Putamen (tissue), 1 donor: ENCODE data around the gene CRTC3.
A peak's percentile ranks its signal among the peaks of the same experiment; 100 is the strongest.
"Not testable (repeated sequence)": the region's sequence is repeated elsewhere in the genome, so short reads cannot be mapped to it uniquely, and the experiment has no call there.

Experiments
- DNase-seq: peaks from one replicate; pipeline ENCODE4 v3.0.0-alpha.2; 2016; ENCODE audit warnings: low spot score

Gene CRTC3, protein sequence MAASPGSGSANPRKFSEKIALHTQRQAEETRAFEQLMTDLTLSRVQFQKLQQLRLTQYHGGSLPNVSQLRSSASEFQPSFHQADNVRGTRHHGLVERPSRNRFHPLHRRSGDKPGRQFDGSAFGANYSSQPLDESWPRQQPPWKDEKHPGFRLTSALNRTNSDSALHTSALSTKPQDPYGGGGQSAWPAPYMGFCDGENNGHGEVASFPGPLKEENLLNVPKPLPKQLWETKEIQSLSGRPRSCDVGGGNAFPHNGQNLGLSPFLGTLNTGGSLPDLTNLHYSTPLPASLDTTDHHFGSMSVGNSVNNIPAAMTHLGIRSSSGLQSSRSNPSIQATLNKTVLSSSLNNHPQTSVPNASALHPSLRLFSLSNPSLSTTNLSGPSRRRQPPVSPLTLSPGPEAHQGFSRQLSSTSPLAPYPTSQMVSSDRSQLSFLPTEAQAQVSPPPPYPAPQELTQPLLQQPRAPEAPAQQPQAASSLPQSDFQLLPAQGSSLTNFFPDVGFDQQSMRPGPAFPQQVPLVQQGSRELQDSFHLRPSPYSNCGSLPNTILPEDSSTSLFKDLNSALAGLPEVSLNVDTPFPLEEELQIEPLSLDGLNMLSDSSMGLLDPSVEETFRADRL

DNA sequence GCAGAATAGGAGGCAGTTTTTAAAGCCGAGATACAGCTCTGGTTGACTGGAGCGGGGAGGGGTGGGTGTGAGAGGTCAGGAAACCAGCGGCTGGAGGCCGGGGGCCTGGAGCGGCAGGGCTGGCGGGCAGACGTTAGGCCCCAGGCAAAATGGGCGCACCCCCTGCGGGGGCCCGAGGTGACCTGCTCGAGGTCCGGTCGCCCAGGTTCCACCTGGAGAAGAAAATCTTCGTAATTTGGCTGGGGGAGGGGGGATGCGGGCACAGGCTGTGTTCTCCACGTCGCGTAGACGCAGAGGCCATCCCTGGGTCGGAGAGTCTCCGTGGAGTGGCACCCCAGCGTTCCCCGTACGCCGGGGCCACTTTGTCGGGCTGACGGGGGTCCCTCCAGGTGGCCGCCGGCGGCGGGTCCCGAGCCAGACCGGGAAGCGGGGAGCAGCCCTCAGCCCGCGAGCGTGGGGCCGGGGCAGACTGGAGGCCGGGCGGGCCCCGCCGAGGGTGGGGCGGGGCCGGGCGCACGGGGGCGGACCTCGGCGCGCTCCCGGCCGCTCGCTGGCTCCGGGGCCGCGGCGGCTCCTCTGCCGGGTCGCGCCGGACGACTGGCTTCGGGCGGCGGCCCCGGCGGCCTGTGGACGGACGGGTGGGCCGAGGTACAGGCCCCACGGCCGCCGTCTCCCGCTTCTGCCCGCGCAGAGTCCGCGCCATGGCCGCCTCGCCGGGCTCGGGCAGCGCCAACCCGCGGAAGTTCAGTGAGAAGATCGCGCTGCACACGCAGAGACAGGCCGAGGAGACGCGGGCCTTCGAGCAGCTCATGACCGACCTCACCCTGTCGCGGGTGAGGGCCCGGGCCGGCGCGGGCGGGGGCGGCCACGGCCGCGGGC is at the start of gene CRTC3:
Gene CRTC3 (plus strand): TSS at position 553 of the 879 bp plus-strand sequence. CDS start 149 bp downstream, at position 702.
- DNase-seq: peak; percentile 69

DNA sequence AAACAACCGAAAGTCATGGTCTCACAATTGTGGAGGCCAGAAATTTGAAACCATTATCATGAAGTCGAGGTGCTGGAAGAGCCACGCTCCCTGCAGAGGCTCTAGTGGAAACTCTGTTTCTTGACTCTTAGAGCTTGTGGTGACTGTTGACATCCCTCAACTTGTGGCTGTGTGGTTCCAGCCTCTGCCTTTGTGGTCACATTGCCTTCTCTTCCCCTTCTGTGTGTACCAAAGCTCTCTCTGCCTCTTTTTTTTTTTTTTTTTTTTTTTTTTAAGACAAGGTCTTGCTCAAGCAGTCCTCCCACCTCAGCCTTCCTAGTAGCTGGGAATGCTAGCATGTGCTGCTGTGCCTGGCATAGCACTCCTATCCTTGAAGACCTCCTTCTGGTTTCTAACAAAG is 48.7 kb upstream of the CRTC3 start:
- DNase-seq: no peak

DNA sequence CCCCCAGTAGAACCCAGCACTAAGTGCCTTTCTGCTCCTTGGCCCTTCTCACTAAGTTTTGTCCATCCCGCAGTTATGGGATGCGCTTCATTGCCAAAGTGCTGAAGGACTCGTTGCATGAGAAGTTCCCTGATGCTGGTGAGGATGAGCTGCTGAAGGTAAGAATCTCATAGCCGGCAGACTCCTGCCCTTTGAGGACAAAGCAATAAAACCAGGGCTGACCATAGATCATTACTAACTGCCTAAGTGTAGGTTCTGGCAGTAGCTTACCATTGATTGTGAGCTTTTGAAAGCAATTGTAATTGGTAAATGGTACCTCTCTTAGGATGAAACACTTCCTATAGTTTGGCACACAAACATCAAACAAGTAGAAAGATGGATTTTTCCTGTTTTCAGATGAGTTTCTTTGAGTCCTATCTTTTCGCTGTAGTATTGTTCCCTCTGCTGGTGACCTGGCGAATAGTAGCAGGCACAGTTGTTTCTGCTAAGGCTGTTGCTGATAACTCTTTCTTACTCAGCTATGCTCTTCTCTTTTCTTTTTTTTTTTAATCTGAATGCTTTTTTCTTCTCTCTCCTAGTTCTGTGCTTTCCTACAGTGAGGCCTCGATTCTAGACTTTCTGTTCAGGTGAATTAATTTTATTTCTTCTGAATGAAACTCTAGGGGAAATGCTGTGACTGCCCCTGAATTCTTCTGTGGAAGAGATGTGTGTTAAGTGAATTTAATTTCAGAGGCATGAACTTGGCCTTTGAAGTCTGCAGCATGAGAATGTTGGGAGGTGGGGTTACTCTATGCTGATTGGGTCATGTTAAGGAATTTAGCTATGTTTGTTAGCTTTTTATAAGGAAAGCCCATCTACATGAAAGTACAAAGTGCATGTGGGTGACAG is 47.4 kb upstream of the CRTC3 start:
- DNase-seq: peak; percentile 82

DNA sequence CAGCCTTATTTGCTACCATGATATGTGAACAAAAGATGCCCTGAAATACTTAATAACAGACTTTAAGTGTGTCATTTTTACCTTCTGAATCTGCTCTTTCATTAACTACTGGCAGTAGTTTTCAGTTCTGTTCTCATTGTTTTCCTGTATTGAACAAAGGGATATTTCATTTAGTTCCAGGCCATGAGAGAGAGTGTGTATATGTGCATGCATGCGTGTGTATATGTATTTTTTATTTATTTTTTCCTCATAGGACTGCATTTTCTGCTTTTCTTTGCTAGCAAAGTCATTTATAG is 46.8 kb upstream of the CRTC3 start:
- no peak for DNase-seq

DNA sequence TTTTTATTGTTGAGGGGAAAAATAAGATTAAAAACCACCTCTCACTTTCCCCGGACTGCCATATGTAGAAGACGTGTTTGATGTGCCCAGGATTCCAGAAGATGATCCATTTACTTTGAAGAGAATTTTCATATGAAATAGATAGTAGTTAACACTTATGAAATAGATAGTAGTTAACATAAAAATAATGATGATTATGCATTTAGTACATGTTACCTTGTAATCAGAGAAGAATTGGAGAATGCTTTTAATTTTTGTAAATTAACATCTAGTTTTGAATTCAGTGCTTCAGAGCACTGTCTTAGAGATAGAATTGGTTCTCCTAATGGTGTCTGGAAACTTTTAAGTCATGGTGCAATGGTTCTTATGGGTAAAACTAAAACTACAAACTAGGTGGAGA is 46.1 kb upstream of the CRTC3 start:
- no peak for DNase-seq

DNA sequence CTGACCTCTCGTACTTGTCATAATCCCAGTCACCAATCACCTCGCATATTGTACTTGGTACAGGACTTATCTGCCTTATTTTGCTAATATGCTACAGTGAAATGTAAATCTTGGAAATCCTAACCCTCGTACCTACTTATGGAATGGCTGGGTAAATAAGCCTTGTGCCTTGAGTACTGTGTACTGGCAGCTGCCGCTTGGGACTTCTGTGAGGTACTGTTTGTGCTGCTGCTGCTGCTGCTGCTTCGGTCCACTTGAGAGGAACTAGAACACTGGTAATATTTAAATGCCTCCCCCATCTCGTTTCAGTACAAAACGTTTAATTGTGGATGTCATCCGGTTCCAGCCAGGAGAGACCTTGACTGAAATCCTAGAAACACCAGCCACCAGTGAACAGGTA is 42.5 kb upstream of the CRTC3 start:
- no peak for DNase-seq

DNA sequence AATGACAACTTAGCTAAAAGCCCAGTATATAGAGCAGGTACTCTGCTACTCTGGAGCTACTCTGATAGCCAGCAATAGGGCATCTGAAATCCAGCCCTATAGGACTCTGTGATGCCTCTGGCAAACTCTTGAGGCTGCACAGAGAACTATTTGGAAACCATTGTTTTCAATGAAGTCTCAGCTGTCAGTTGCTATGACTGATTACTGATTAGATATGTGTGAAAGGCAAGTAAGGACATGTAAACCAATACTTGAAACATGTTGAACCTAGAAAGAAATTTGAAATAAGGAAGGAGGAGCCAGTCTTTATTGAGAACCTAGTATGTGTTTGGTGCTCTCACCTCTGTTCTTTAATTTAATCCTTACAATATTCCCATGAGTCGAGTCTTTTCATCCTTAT is 40.2 kb upstream of the CRTC3 start:
- DNase-seq: no peak

DNA sequence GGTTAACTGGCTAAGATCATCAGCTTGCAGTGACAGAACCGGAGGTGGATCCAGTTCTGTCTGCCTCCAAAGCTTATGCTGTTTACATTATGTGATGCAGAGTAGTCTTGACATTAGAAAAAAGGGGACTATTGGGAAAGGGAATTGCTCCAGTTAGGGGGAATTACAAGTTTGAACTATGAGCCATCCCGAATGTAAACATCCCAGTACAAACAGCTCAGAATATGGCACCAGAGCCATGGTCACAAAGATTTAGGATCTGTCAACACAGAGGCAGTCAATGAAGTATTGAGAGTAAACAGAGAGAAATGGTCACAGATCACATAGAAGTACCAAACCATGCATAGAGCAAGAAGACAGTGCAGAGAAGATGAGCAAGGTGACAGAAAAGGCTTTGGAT is 39.8 kb upstream of the CRTC3 start:
- DNase-seq: no peak

DNA sequence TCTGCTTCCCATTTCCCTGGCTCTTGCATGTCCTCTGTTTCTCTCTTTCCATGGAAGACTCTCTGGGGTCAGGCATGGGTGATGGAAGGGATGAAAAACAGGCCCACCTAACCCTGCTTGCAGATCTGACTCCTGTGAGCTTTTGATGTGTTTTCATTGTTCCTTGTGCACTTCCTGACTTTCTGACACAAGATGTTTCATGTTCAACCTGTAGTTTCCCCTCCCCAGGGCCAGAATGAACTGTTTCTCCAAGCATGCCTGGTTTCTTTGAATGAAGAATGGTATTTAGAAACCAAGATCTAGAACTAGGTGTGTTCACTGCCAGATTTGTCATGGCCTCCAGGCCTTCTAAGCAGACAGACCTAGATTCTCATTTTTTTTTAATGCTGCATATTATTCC is 36.1 kb upstream of the CRTC3 start:
- no peak for DNase-seq

DNA sequence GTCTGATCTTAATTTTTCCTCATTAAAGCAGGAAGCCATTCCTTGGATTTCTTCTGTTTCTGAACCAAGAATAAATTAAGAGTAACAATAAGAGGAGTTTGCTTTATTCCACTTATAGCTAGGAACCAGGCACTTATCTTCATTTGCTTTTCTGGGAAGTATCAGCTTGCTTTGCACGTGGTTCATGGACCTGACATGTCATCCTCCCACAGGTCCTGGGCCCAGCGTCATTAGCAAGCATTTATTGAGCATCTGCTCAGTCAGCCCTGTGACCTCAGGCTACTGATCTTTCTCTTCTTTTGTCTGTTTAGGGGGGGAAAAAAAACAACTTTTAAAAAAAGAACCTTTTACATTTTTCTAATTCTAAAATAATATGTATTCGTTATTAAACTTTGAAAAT is 34.7 kb upstream of the CRTC3 start:
- no peak for DNase-seq

DNA sequence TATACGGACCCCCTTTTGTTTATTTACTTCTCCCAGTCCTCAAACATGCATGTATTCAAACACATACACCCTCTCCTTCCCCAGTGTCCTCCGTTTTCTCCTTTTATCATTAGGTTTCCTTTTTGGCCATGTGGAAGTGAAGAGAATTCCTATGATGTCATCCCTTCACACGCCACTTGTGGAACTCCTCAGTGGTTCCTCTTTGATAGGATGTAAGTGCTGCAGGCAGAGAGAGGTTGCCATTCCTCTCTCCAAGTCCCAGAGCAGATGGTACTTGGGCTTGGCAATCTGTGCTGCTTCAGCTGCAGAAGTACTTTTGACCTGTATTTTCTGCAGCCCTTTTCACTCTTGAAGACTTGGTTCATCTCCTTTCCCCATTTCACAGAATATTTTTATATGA is 32.9 kb upstream of the CRTC3 start:
- no peak for DNase-seq

DNA sequence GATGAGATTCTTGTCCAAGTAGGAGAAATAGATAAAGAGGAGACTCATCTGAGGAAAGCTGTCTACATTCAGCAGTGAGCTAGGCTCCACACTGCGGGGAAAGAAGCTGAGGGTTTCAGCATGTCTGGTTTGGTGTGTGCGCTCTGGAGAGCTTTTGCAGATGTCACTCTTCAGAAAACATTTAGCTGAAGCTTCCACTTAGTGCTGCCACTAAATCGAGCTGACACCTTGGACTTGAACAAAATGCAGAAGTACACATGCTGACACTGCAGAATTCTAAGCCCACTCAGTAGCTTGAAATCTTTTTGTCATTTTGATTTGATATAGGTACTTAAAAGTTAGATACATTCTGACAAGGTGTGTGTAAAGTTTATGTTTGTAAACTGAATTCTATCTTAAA is 32.3 kb upstream of the CRTC3 start:
- DNase-seq: no peak

DNA sequence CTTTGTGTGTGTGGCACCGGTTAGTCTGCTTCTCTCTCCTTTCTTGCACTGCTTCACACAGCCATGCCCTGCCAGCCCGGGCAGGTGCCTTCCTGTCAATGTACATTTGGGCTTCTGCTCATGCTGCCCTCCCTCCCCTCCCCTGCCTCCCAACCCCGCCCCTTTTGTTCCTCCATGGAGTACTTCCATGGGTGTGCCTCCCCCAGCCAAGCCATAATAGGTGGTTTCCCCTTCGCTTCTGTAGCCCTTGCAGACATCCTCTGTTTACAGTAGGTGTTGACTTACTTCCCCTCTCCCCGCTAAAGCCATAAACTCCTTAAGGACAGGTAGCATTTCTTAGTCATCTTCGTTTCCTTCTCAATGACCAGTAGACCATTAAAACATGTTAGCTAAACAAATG is 31.8 kb upstream of the CRTC3 start:
- no peak for DNase-seq

DNA sequence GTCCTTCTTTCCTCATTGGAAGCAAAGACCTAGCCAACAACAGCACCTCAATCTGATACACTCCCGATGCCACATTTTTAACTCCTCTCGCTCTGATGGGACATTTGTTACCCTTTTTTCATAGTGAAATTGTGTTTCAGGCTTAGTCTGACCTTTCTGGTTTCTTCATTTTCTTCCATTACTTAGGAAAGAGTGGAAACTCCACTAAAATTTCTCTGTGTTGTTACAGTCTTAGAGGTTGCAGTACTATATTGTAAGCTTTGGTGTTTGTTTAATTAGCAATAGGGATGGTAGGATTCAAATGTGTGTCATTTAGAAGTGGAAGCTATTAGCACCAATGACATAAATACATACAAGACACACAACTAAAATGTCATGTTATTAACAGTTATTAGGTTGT is 29.6 kb upstream of the CRTC3 start:
- no peak for DNase-seq

DNA sequence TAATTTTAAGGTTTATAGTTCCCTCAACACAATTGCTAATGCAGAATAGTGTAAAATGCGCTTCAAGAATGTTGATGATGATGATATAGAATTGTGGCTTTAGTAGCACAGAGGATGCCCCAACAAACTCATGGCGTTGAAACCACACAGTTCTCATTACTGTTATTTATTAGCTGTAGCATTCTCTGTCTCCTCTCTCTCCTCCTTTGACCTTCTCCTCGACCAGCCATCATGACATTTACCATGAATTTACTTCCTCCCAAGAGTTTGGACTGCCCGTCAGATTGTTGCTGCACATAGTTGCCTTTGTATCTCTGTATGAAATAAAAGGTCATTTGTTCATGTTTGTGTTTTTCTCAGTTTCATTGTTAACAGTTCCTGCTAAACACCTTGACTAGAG is 27.8 kb upstream of the CRTC3 start:
- no peak for DNase-seq

DNA sequence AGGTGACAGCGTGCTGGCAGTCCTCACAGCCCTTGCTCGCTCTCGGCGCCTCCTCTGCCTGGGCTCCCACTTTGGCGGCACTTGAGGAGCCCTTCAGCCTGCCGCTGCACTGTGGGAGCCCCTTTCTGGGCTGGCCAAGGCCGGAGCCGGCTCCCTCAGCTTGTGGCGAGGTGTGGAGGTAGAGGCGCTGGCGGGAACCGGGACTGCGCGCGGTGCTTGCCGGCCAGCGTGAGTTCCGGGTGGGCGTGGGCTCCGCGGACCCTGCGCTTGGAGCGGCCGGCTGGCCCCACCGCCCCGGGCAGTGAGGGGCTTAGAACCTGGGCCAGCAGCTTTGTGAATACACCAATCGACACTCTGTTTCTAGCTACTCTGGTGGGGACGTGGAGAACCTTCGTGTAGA is 18.9 kb upstream of the CRTC3 start:
- not testable (repeated sequence) for DNase-seq

DNA sequence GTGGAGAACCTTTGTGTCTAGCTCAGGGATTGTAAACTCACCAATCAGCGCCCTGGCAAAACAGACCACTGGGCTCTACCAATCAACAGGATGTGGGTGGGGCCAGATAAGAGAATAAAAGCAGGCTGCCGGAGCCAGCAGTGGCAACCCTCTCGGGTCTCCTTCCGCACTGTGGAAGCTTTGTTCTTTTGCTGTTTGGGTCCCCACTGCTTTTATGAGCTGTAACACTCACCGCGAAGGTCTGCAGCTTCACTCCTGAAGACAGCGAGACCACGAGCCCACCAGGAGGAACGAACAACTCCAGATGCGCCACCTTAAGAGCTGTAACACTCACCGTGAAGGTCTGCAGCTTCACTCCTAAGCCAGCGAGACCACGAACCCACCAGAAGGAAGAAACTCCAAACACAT is 18.5 kb upstream of the CRTC3 start:
- not testable (repeated sequence) for DNase-seq

DNA sequence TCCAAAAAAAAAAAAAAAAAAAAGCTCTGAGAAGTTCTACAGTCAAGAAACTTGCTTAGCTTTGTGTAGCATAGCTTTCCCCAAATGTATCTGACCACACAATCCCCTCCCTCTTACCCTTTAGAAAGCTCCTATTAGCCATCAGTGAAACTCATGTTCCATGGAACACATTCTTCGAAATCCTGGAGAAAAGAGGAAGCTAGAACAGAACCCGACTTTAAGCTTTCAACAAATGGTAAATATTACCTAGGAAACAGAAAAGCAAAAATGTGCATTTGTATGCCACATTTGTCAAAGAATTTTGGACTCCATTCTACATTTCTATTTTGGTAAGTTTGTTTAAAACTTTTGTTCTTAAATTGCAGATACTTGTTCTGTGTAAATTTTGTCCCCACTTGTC is 17.4 kb upstream of the CRTC3 start:
- no peak for DNase-seq

DNA sequence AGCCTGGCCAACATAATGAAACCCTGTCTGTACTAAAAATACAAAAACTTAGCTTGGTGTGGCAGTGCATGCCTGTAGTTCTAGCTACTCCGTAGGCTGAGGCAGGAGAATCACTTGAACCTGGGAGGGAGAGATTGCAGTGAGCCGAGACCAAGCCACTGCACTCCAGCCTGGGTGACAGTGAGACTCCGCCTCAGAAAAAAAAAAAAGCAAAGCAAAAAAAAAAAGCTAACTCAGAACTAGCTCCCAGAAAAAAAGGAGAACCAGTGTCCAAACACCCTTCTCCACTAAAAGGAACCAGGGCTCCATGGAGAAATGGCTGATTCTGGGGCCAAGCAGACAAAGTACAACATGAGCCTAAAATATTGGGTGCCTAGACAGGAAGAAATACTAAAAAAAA is 16.7 kb upstream of the CRTC3 start:
- no peak for DNase-seq

DNA sequence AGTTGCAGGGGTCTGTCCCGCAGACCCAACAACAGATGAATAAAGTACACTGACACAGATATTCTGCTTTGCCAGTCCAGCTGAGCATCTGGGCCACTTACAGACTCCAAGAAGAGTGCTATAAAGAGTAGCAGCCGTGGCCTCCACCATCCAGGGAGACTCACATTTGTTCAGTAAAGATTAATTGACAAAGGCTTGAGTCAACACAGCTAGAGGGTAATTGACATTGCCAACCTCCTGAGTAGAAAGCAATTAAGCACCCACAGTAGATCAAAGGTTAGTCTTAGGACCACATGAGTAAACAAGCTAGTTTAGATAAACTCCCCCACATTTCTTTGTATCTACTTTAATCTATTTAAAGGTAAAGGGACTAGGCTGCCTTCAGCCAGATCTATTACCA is 16.3 kb upstream of the CRTC3 start:
- no peak for DNase-seq

DNA sequence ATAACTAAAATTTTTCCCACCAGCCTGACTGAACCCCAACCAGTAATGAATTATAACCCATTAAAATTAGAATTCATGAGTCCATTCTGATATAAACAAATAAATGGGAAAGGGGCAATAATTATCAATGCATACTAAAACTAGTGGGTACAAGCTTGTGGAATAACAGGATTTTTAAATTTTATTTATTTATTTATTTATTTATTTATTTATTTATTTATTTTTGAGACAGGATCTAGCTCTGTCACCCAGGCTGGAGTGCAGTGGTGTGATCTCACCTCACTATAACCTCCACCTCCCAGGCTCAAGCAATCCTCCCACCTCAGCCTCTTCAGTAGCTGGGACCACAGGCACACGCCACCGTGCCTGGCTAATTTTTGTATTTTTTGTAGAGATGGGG is 15.8 kb upstream of the CRTC3 start:
- not testable (repeated sequence) for DNase-seq

DNA sequence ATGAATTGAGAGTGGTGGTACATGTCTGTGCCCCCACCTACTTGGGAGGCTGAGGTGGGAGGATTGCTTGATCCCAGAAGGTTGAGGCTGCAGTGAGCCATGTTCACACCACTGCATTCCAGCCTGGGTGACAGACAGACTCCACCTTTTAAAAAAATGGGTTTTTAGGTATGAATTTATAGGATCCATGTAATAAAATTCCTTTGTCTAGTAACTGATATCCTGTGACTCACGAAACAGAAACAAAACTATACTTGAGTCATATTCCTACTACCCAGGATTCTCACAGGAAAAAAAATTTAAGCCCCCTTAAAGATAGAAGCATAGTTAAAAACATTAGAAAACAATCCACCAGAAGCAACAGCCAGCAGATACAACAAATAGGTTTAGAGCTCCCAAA is 10.0 kb upstream of the CRTC3 start:
- DNase-seq: no peak
